Measurements from ENCODE around the gene IRF1.
"Not testable (repeated sequence)": the region's sequence is repeated elsewhere in the genome, so short reads cannot be mapped to it uniquely, and the experiment has no call there.

DNA sequence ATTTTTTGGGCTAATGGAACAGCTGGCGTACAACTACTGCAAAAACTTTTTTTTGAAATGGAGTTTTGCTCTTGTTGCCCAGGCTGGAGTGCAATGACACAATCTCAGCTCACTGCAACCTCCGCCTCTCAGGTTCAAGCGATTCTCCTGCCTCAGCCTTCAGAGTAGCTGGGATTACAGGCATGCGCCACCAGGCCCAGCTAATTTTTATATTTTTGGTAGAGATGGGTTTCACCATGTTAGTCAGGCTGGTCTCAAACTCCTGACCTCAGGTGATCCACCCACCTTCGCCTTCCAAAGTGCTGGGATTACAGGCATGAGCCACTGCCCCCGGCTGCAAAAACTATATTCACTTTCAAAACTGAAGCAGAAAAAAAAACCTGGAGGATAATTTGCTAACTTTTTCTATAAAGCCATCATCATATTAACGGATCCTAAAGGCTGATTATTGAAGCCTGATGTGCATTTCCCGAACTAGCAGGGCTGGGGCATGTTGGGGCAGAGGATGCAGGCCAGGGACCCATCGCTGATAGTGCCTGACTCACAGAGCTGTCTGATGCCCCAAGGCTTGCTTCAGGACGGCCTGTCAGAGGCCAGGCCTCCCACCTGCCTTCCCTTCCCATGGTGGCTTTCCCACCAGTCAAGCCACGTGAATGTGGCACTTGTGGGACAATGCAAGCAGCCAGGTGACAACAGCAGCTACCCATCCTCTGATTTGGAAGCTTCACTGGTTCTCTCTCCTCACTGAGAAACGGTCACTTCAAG lies 5.5 kb downstream of the IRF1 start:
- not testable (repeated sequence) for TF ChIP-seq CTCF (IDR thresholded peaks at IDR 0.05); POLR2AphosphoS5 (IDR thresholded peaks at IDR 0.05; ENCODE audit: low read depth, low read length); SIN3A (IDR thresholded peaks at IDR 0.05; ENCODE audit: borderline replicate concordance, insufficient read depth, low read depth, low read length); TCF7L2 (IDR thresholded peaks at IDR 0.05; ENCODE audit: low read depth, low read length)
- TF ChIP-seq, protein P1, sequence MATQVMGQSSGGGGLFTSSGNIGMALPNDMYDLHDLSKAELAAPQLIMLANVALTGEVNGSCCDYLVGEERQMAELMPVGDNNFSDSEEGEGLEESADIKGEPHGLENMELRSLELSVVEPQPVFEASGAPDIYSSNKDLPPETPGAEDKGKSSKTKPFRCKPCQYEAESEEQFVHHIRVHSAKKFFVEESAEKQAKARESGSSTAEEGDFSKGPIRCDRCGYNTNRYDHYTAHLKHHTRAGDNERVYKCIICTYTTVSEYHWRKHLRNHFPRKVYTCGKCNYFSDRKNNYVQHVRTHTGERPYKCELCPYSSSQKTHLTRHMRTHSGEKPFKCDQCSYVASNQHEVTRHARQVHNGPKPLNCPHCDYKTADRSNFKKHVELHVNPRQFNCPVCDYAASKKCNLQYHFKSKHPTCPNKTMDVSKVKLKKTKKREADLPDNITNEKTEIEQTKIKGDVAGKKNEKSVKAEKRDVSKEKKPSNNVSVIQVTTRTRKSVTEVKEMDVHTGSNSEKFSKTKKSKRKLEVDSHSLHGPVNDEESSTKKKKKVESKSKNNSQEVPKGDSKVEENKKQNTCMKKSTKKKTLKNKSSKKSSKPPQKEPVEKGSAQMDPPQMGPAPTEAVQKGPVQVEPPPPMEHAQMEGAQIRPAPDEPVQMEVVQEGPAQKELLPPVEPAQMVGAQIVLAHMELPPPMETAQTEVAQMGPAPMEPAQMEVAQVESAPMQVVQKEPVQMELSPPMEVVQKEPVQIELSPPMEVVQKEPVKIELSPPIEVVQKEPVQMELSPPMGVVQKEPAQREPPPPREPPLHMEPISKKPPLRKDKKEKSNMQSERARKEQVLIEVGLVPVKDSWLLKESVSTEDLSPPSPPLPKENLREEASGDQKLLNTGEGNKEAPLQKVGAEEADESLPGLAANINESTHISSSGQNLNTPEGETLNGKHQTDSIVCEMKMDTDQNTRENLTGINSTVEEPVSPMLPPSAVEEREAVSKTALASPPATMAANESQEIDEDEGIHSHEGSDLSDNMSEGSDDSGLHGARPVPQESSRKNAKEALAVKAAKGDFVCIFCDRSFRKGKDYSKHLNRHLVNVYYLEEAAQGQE (IDR thresholded peaks at IDR 0.05; ENCODE audit: insufficient read depth in 1 of 2, low read depth in 2 of 2, low read length in 1 of 2): not testable (repeated sequence)
